BLaER1 treated with 17β-estradiol and CSF1 and Interleukin-3, amounts not matched to agents 10 nM and 100 nM (cell line): ENCODE data around the gene ATP13A5.

ENCODE experiments used
- H3K27ac ChIP-seq, 11 experiments: shearing (Covaris generic); formaldehyde crosslinking; 2 replicates each; pipeline ENCODE4 v1.8.1; 2022
- H3K27me3 ChIP-seq, 11 experiments: shearing (Covaris generic); formaldehyde crosslinking; 2 replicates each; pipeline ENCODE4 v1.8.1; 2022
- H3K36me3 ChIP-seq, 11 experiments: shearing (Covaris generic); formaldehyde crosslinking; 2 replicates each; pipeline ENCODE4 v1.8.1; 2022
- H3K4me1 ChIP-seq, 10 experiments: shearing (Covaris generic); formaldehyde crosslinking; 2 replicates each; pipeline ENCODE4 v1.8.1; 2022
- H3K4me2 ChIP-seq, 11 experiments: shearing (Covaris generic); formaldehyde crosslinking; 2 replicates each; pipeline ENCODE4 v1.8.1; 2022
- H3K4me3 ChIP-seq, 10 experiments: shearing (Covaris generic); formaldehyde crosslinking; 2 replicates each; pipeline ENCODE4 v1.8.1; 2022
- H3K9ac ChIP-seq, 11 experiments: shearing (Covaris generic); formaldehyde crosslinking; 2 replicates each; pipeline ENCODE4 v1.8.1; 2022
- H3K9me3 ChIP-seq, 11 experiments: shearing (Covaris generic); formaldehyde crosslinking; replicated peaks in 1 of 11; 2 replicates each; pipeline ENCODE4 v1.8.1; 2022
- H4K20me1 ChIP-seq, 11 experiments: shearing (Covaris generic); formaldehyde crosslinking; 2 replicates each; pipeline ENCODE4 v1.8.1; 2022
- Cebpa-rat ChIP-seq, 11 experiments: shearing (Covaris generic); IDR thresholded peaks; 2 replicates each; pipeline ENCODE4 v1.8.1; 2022

Gene ATP13A5

DNA sequence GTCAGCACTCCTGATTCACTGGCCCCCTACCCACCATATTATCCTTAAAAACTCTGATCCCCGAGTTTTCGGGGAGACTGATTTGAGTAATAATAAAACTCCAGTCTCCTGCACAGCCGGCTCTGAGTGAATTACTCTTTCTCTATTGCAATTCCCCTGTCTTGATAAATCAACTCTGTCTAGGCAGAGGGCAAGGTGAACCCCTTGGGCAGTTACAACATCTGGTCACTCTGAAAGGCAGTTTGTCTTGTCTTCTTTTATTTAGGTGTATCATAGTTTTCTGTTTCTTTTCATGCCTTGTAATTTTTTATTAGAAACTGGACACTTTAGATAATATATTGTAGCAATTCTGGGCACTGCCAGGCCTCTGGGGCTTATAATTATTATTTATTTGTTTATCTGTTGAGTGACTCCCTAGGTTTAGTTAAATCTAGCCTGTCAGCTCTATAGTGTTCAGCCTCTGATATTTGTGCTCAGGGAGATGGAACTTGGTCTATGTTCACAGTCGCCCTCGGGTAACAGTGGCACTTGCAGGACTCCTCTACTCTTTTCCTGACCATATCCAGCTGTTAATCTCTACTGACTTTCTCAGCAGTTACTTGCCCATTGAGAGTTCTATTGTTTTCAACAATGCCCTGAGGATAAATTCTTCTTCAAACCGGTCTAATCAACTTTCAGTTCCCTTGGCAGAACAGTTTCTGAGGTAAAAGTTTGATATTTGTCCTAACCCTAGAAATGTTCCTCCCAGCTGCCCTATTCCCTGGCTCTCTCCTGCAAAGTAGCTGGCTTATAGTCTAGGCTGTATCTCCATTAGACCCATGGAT is 153.0 kb downstream of the ATP13A5 start:
- Histone ChIP-seq H3K4me2 (no peak overlapping the region), H4K20me1 (no peaks in the 10 kb centered on the region), H3K9me3 (no peaks in the 10 kb centered on the region), H3K4me1 (no peaks in the 10 kb centered on the region), H3K27me3 (no peaks in the 10 kb centered on the region), H3K9ac (no peak overlapping the region), H3K36me3 (no peaks in the 10 kb centered on the region), H3K27ac (no peak overlapping the region), H3K4me3 (no peak overlapping the region)
- TF ChIP-seq Cebpa-rat (IDR thresholded peaks at IDR 0.05): no peak
